PC-3 (cell line): ENCODE measurements around the gene CRELD2.

Experiments used
- CTCF ChIP-seq: fragments of 300-600 bp; sonication (generic); conservative IDR thresholded peaks from 2 replicates; pipeline ENCODE4 v1.5.1; 2017; ENCODE audit warnings: antibody characterized with exemption, low read depth, mild to moderate bottlenecking, low read length
- EZH2 ChIP-seq: fragments of 300-600 bp; sonication (generic); IDR thresholded peaks from one replicate; pipeline ENCODE4 v1.6.1; 2017; ENCODE audit warnings: antibody characterized with exemption, mild to moderate bottlenecking, low read length; ENCODE audit not compliant: unreplicated experiment

GRCh38 chr22:49966774-49967705 lies 48.6 kb downstream of the CRELD2 start:
- TF ChIP-seq EZH2 (no peak), CTCF (no peak)
